T-cell (primary cell): ENCODE data around the gene LSM14B. TPM values are rescaled to one million over a fixed set of nuclear protein-coding genes. Genes with fewer than 3 reads are reported as not detected.

Experiments
- ATAC-seq, 4 experiments: fragments of 200-7000 bp in 3 of 4; fragments of 150-1000 bp in 1 of 4; cut with Tn5 transposase; replicated peaks in 1 of 4; 1 replicate in 3 of 4; 2 replicates in 1 of 4; pipeline ENCODE4 v1.10.0; 2021; ENCODE audit warnings: moderate library complexity in 3 of 4, mild to moderate bottlenecking in 2 of 4, moderate number of reproducible peaks in 1 of 4
- CTCF ChIA-PET, 2 donors: fragments of 300-600 bp; sonication (Branson Sonifier 250); formaldehyde crosslinking; loops; one replicate each; lab custom pipeline; 2022; ENCODE audit warnings: antibody characterized with exemption in 2 of 2; lab: Charles Lee
- POLR2A ChIA-PET, 2 donors: fragments of 300-600 bp; sonication (Branson Sonifier 250); formaldehyde crosslinking; loops; one replicate each; lab custom pipeline; 2022; ENCODE audit warnings: antibody characterized with exemption in 2 of 2; lab: Charles Lee
- DNase-seq, 35 experiments: peaks; one replicate each; pipeline versions ENCODE4 v3.0.0 to v3.0.0-alpha.2; 2013 to 2023
- H3K27ac ChIP-seq: one replicate; pipeline ENCODE4 v1.5.1; 2013; ENCODE audit warnings: low read length
- H3K27me3 ChIP-seq, 2 experiments: replicated peaks in 1 of 2; 1 replicate in 1 of 2; 2 replicates in 1 of 2; pipeline versions ENCODE4 v1.6.1 to v1.7.0; 2013; ENCODE audit warnings: low read length in 1 of 2, mixed read lengths in 1 of 2; ENCODE audit not compliant: control insufficient read depth in 2 of 2, insufficient read depth in 2 of 2; ENCODE audit errors: extremely low read depth in 1 of 2
- H3K36me3 ChIP-seq, 2 donors: 1 replicate in 1 of 2; 2 replicates in 1 of 2; pipeline versions ENCODE4 v1.6.1 to v1.7.0; 2013; ENCODE audit warnings: low read length in 1 of 2; ENCODE audit not compliant: control insufficient read depth in 2 of 2, insufficient read depth in 1 of 2; ENCODE audit errors: extremely low read depth in 1 of 2
- H3K4me1 ChIP-seq, 2 experiments: 1 replicate in 1 of 2; 2 replicates in 1 of 2; pipeline versions ENCODE4 v1.6.1 to v1.7.0; 2013; ENCODE audit warnings: low read length in 2 of 2, mixed read lengths in 1 of 2; ENCODE audit not compliant: insufficient read depth in 2 of 2, control insufficient read depth in 1 of 2; ENCODE audit errors: extremely low read depth in 1 of 2
- H3K4me3 ChIP-seq, 2 donors: 1 replicate in 1 of 2; 2 replicates in 1 of 2; pipeline versions ENCODE4 v1.5.1 to v1.7.0; 2013; ENCODE audit warnings: mild to moderate bottlenecking in 2 of 2, low read length in 1 of 2, moderate library complexity in 1 of 2; ENCODE audit not compliant: control insufficient read depth in 1 of 2; ENCODE audit errors: extremely low read depth in 1 of 2
- H3K9me3 ChIP-seq: 2 replicates; pipeline ENCODE4 v1.7.0; 2013
- H3K27ac Mint-ChIP-seq, 2 donors: one replicate each; pipeline ENCODE4 v1.8.0; 2020 to 2021; ENCODE audit warnings: mild to moderate bottlenecking in 2 of 2, mixed read lengths in 2 of 2
- H3K27me3 Mint-ChIP-seq, 2 donors: one replicate each; pipeline ENCODE4 v1.8.0; 2021 to 2022; ENCODE audit warnings: mixed read lengths in 2 of 2
- H3K36me3 Mint-ChIP-seq: one replicate; pipeline ENCODE4 v1.8.0; 2021; ENCODE audit warnings: mixed read lengths
- H3K4me1 Mint-ChIP-seq, 3 donors: one replicate each; pipeline ENCODE4 v1.8.0; 2020 to 2022; ENCODE audit warnings: mixed read lengths in 3 of 3, mild to moderate bottlenecking in 1 of 3
- H3K4me3 Mint-ChIP-seq, 3 donors: one replicate each; pipeline ENCODE4 v1.8.0; 2020 to 2022; ENCODE audit warnings: mild to moderate bottlenecking in 3 of 3, mixed read lengths in 3 of 3, moderate library complexity in 3 of 3
- H3K9me3 Mint-ChIP-seq, 3 donors: one replicate each; pipeline ENCODE4 v1.8.0; 2020 to 2022; ENCODE audit warnings: mixed read lengths in 3 of 3
- WGBS: methylation state at CpG from one replicate; pipeline ENCODE4 v1.1.5; 2013; ENCODE audit warnings: missing lambda C conversion rate; ENCODE audit not compliant: insufficient coverage; 5-methylcytosine and 5-hydroxymethylcytosine counted together
- total RNA-seq, 35 experiments: library from RNA in 6 of 35; stranded (reverse) in 6 of 35; fragments of 120-200 nt in 1 of 35; gene quantifications; one replicate each; pipeline versions ENCODE4 v1.2.1 to v1.2.4 and lab custom pipeline; 2013 to 2026

The LSM14B gene
- total RNA-seq, 5 donors from 2014 or later (not counting 1 experiment from before 2014, with no cell fraction given) = 40.5 to 55.5 (median 54.4) TPM

GRCh38 chr20:62165762-62166399 is 43.6 kb downstream of the LSM14B start:
- ChIA-PET POLR2A (no interaction called here), CTCF (no interaction called here)
- H3K4me3 Mint-ChIP-seq = no peak overlapping the region
- ATAC-seq = no peak
- WGBS = 96% methylated on average over 19 of the region's 25 CpGs
- no peaks in the 10 kb centered on the region for H3K4me1 Mint-ChIP-seq
- Histone ChIP-seq H3K27ac (no peak overlapping the region), H3K4me1 (no peaks in the 10 kb centered on the region), H3K36me3 (peaks cover 25 to 39% of the 10 kb centered on the region in 2 donors), H3K27me3 (no peaks in the 10 kb centered on the region), H3K9me3 (no peaks in the 10 kb centered on the region), H3K4me3 (no peak overlapping the region)
- no peaks in the 10 kb centered on the region for H3K9me3 Mint-ChIP-seq
- peaks cover 24% of the 10 kb centered on the region for H3K36me3 Mint-ChIP-seq
- no peak overlapping the region for H3K27ac Mint-ChIP-seq
- H3K27me3 Mint-ChIP-seq = no peaks in the 10 kb centered on the region
- no peak for DNase-seq

GRCh38 chr20:62167474-62167873 is 45.2 kb downstream of the LSM14B start:
- H3K4me3 Mint-ChIP-seq = no peak overlapping the region

GRCh38 chr20:62168061-62168460 is 45.8 kb downstream of the LSM14B start:
- Mint-ChIP-seq H3K4me1 (no peaks in the 10 kb centered on the region), H3K27me3 (no peaks in the 10 kb centered on the region), H3K27ac (no peak overlapping the region), H3K9me3 (no peaks in the 10 kb centered on the region), H3K4me3 (no peak overlapping the region), H3K36me3 (peaks cover 27% of the 10 kb centered on the region)
- CTCF ChIA-PET = interaction anchor here in 1 of 2 donors (0.7 kb wide), 1 partner anchor 165 kb away, joined by 11 read pairs; no protein-coding TSS in a partner anchor
- Histone ChIP-seq H3K36me3 (peaks cover 20 to 34% of the 10 kb centered on the region in 2 donors), H3K4me1 (no peaks in the 10 kb centered on the region), H3K27ac (no peak overlapping the region), H3K4me3 (no peak overlapping the region), H3K9me3 (no peaks in the 10 kb centered on the region), H3K27me3 (no peaks in the 10 kb centered on the region)
- ATAC-seq (no peak), DNase-seq (no peak)
- POLR2A ChIA-PET = interaction anchor here in 1 of 2 donors (0.6 kb wide), 1 partner anchor 40 kb away, joined by 3 read pairs; no protein-coding TSS in a partner anchor
- 100% methylated on average over 1 of the region's 4 CpGs for WGBS

More at GRCh38 chr20:62167474-62167873, 45.2 kb downstream of the LSM14B start:
- Mint-ChIP-seq H3K9me3 (no peaks in the 10 kb centered on the region), H3K36me3 (peaks cover 27% of the 10 kb centered on the region), H3K27me3 (no peaks in the 10 kb centered on the region), H3K4me1 (no peaks in the 10 kb centered on the region), H3K27ac (no peak overlapping the region)
- 90% methylated on average over 4 of the region's 6 CpGs for WGBS
- H3K27ac ChIP-seq = no peak overlapping the region
- H3K27me3 ChIP-seq = no peaks in the 10 kb centered on the region
- CTCF ChIA-PET = interaction anchor here in 1 of 2 donors (0.7 kb wide), 1 partner anchor 164 kb away, joined by 11 read pairs; no protein-coding TSS in a partner anchor
- no peak for ATAC-seq
- no peak overlapping the region for H3K4me3 ChIP-seq
- peaks cover 20 to 38% of the 10 kb centered on the region in 2 donors for H3K36me3 ChIP-seq
- no peaks in the 10 kb centered on the region for H3K4me1 ChIP-seq
- H3K9me3 ChIP-seq = no peaks in the 10 kb centered on the region
- DNase-seq = no peak
- POLR2A ChIA-PET = interaction anchor here in 1 of 2 donors (0.6 kb wide), 1 partner anchor 39 kb away, joined by 3 read pairs; no protein-coding TSS in a partner anchor

- H3K27ac Mint-ChIP-seq = no peak overlapping the region
- H3K4me1 Mint-ChIP-seq = no peaks in the 10 kb centered on the region
- peaks cover 25% of the 10 kb centered on the region for H3K36me3 Mint-ChIP-seq
- no peak overlapping the region for H3K4me3 ChIP-seq
- no peak overlapping the region for H3K4me3 Mint-ChIP-seq
- no peaks in the 10 kb centered on the region for H3K27me3 Mint-ChIP-seq
- WGBS = 97% methylated on average over 9 of the region's 23 CpGs
- no peak overlapping the region for H3K27ac ChIP-seq
- H3K4me1 ChIP-seq = no peaks in the 10 kb centered on the region
- CTCF ChIA-PET = no interaction called here
- POLR2A ChIA-PET = no interaction called here
- H3K9me3 ChIP-seq = no peaks in the 10 kb centered on the region
- ATAC-seq = no peak
- H3K27me3 ChIP-seq = no peaks in the 10 kb centered on the region
- peaks cover 20 to 31% of the 10 kb centered on the region in 2 donors for H3K36me3 ChIP-seq
- no peaks in the 10 kb centered on the region for H3K9me3 Mint-ChIP-seq
- no peak for DNase-seq
Measured at GRCh38 chr20:62168890-62169435, 46.7 kb downstream of the LSM14B start.

- H3K9me3 Mint-ChIP-seq = no peaks in the 10 kb centered on the region
- Histone ChIP-seq H3K36me3 (peaks cover 10 to 17% of the 10 kb centered on the region in 2 donors), H3K4me3 (no peak overlapping the region), H3K27ac (no peak overlapping the region), H3K4me1 (no peaks in the 10 kb centered on the region), H3K9me3 (no peaks in the 10 kb centered on the region), H3K27me3 (no peaks in the 10 kb centered on the region)
- no peaks in the 10 kb centered on the region for H3K27me3 Mint-ChIP-seq
- H3K27ac Mint-ChIP-seq = no peak overlapping the region
- no peaks in the 10 kb centered on the region for H3K4me1 Mint-ChIP-seq
- WGBS = 97% methylated on average over 6 of the region's 9 CpGs
- H3K36me3 Mint-ChIP-seq = peaks cover 28% of the 10 kb centered on the region
- POLR2A ChIA-PET = no interaction called here
- no peak for DNase-seq
- no peak for ATAC-seq
- no peak overlapping the region for H3K4me3 Mint-ChIP-seq
- CTCF ChIA-PET = no interaction called here
Measured at GRCh38 chr20:62170536-62170935, 48.3 kb downstream of the LSM14B start.

- Histone ChIP-seq H3K4me1 (no peaks in the 10 kb centered on the region), H3K27ac (no peak overlapping the region), H3K27me3 (no peaks in the 10 kb centered on the region), H3K4me3 (no peak overlapping the region), H3K36me3 (peaks cover 6 to 12% of the 10 kb centered on the region in 2 donors), H3K9me3 (no peaks in the 10 kb centered on the region)
- Mint-ChIP-seq H3K4me3 (no peak overlapping the region), H3K27me3 (no peaks in the 10 kb centered on the region), H3K36me3 (peaks cover 24% of the 10 kb centered on the region), H3K9me3 (no peaks in the 10 kb centered on the region), H3K4me1 (no peaks in the 10 kb centered on the region), H3K27ac (no peak overlapping the region)
- ATAC-seq (no peak), DNase-seq (no peak)
- CTCF ChIA-PET = no interaction called here
- 93% methylated on average over 3 of the region's 8 CpGs for WGBS
- POLR2A ChIA-PET = no interaction called here
Measured at GRCh38 chr20:62171245-62171644, 49.0 kb downstream of the LSM14B start.
